Cardiac fibroblast (primary cell): ENCODE results near the gene BCL2.

Experiments used
- DNase-seq, 2 donors: peaks; one replicate each; pipeline versions ENCODE4 v3.0.0 to v3.0.0-alpha.2; 2010; ENCODE audit warnings: low read depth in 2 of 2
- H3K4me3 ChIP-seq, 2 donors: replicated peaks in 1 of 2; 1 replicate in 1 of 2; 2 replicates in 1 of 2; pipeline ENCODE4 v1.5.1; 2011; ENCODE audit warnings: low read depth in 2 of 2, low read length in 2 of 2, mild to moderate bottlenecking in 2 of 2, moderate library complexity in 1 of 2
- TF ChIP-seq, protein P1 (sequence below): IDR thresholded peaks from one replicate; pipeline ENCODE4 v1.5.1; 2011; ENCODE audit warnings: low read depth, mild to moderate bottlenecking, low read length, inconsistent platforms

Gene BCL2

GRCh38 chr18:63272638-63273037, 46.9 kb downstream of the BCL2 start:
- DNase-seq, result no peak
- no peak overlapping the region for H3K4me3 ChIP-seq
- TF ChIP-seq, protein P1, sequence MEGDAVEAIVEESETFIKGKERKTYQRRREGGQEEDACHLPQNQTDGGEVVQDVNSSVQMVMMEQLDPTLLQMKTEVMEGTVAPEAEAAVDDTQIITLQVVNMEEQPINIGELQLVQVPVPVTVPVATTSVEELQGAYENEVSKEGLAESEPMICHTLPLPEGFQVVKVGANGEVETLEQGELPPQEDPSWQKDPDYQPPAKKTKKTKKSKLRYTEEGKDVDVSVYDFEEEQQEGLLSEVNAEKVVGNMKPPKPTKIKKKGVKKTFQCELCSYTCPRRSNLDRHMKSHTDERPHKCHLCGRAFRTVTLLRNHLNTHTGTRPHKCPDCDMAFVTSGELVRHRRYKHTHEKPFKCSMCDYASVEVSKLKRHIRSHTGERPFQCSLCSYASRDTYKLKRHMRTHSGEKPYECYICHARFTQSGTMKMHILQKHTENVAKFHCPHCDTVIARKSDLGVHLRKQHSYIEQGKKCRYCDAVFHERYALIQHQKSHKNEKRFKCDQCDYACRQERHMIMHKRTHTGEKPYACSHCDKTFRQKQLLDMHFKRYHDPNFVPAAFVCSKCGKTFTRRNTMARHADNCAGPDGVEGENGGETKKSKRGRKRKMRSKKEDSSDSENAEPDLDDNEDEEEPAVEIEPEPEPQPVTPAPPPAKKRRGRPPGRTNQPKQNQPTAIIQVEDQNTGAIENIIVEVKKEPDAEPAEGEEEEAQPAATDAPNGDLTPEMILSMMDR, result no peak

- H3K4me3 ChIP-seq, result no peak overlapping the region
- DNase-seq, result no peak
- TF ChIP-seq, protein P1, result no peak
Measured at GRCh38 chr18:63271881-63272299, 47.7 kb downstream of the BCL2 start.

DNA sequence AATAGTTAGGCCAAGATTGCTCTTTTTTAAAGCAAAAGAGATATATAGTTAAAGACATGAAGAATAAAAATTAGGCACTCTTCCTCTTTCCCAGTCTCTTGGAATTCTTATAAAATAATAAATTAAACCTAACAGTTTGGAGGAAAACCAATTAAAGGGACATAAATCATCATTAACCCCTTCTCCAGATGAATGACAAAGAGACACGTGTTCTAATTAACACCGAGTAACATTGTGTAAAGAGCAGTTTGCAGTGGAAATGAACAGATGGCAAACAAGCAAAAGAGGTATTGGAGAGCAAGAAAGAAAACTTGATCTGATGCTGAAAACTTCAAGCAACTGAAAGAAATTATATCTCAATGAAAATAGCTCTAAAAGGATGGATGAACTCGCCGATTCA, 48.4 kb downstream of the BCL2 start:
- DNase-seq, result no peak
- no peak overlapping the region for H3K4me3 ChIP-seq
- TF ChIP-seq, protein P1, result no peak

GRCh38 chr18:63267975-63268721, 51.4 kb downstream of the BCL2 start:
- TF ChIP-seq, protein P1, result no peak
- H3K4me3 ChIP-seq, result no peak overlapping the region
- no peak for DNase-seq

GRCh38 chr18:63266888-63267790, 52.4 kb downstream of the BCL2 start:
- DNase-seq, result no peak
- no peak overlapping the region for H3K4me3 ChIP-seq
- TF ChIP-seq, protein P1, result no peak

DNA sequence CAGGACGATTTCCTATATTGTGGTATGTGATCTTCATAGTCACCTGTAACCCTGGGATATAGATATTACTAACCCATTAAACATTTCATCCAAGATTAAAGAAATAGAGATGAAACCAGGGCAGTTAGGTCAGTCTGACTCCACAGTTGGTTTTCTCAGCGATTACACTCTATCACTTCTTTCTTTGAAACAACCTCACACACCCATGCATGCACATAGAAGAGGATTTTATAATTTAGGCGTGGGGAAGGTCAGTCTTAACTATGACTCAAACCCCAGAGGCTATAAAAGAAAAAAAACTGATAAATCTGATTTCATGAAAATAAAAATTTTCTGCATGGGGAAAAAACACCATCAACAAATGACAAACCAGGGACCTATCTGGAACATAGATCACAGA, 54.2 kb downstream of the BCL2 start:
- no peak overlapping the region for H3K4me3 ChIP-seq
- no peak for DNase-seq
- TF ChIP-seq, protein P1, result no peak
